Measurements from ENCODE around the gene SARDH.
"Not testable (repeated sequence)": the region's sequence is repeated elsewhere in the genome, so short reads cannot be mapped to it uniquely, and the experiment has no call there.

Gene SARDH

DNA sequence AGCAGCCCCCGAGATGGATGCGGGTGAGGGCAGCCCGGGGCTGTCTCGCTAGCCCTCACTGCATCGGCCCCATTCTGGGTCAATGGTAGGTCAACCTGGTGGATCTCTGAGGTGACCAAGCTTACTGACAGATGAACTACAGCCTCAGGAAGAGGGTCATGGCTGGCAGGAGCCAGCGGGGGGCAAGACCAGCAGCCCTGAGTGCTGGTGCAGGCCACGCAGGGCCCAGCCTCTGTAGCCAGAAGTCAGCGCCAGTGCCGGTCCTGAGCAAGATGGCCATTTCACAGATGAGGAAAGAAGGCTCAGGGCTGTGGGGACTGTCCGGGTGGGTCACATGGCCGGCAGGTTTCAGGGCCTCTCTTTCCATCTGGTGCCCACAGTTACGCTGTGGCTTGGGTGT, 107.0 kb downstream of the SARDH start:
- Histone ChIP-seq H3K79me1 (ENCODE audit: low read length) (no peaks in the 10 kb centered on the region), H4K8ac (ENCODE audit: low read depth, low read length) (no peak overlapping the region), H3K4ac (ENCODE audit: low read depth, low read length) (no peak overlapping the region), H3K27ac (ENCODE audit: low read depth, low read length) (no peak overlapping the region), H3K4me3 (ENCODE audit: low read length) (no peak overlapping the region), H3K4me1 (ENCODE audit: control insufficient read depth, low read depth, low read length) (no peaks in the 10 kb centered on the region), H3K79me2 (ENCODE audit: control insufficient read depth, insufficient read depth, low read length) (no peaks in the 10 kb centered on the region), H2AK5ac (ENCODE audit: low read length) (no peak overlapping the region), H3K56ac (ENCODE audit: low read length) (no peak overlapping the region), H3K23ac (ENCODE audit: low read length) (no peak overlapping the region), H3K27me3 (ENCODE audit: insufficient read depth, low read length, poor library complexity) (no peaks in the 10 kb centered on the region), H2BK120ac (ENCODE audit: low read depth, low read length) (no peak overlapping the region), H3K9ac (ENCODE audit: low read length) (no peak overlapping the region), H3K36me3 (ENCODE audit: control insufficient read depth, insufficient read depth, low read length) (no peaks in the 10 kb centered on the region), H2BK5ac (ENCODE audit: low read length) (no peak overlapping the region), H2BK15ac (replicated peaks; ENCODE audit: low read depth) (no peak overlapping the region), H3K18ac (ENCODE audit: low read length) (no peak overlapping the region), H3K4me2 (ENCODE audit: low read length) (no peak overlapping the region), H4K5ac (ENCODE audit: low read length) (no peak overlapping the region)
- no CpG with 5 or more reads among the region's 12 CpGs for WGBS (ENCODE audit: extremely low coverage, insufficient coverage, low lambda C conversion rate)
- no peak for DNase-seq

DNA sequence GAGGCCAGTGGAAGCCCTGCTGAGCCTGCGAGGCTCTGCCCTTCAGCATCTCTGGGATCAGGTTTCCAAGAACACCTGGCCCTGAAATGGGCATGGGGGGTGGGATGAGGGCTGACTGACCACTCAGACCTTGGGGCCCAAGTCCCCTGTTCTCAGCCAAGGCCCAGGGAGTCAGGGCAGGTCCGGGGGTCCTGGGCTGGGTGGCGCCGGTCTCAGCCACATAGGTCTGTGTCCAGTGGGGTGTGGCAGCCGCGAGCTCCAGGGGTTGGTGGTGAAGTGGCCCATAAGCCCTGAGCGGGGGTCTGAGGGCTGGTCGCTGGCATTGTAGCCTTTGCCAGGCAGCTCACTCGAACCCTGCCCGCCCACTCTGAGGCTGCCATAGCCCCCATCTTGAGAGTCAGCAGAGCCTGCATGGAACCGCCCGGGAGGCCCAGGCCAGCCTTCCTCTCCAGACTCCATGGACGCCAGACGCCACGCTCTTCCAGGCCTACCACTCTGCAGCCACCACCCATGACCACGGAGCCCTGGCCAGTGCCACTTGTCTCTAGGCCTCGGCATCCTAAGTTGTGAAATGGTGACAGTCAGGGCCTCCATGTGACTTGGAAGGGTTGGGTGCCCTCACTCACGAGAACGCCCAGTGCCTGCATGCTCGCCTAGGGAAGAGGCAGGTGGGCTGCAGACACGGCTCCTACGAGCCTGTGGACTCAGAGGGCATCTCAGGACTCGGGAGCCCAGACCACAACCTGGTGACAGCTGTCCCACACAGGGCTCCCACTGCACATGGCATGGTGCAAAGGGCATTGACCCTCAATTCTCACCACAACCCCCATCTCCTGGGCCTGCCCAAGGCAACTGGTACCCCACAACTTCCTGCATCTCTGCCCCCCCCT, 108.7 kb downstream of the SARDH start:
- DNase-seq: no peak
- no peak overlapping the region for H3K4ac ChIP-seq (ENCODE audit: low read depth, low read length)
- no peak overlapping the region for H3K9ac ChIP-seq (ENCODE audit: low read length)
- H2BK5ac ChIP-seq (ENCODE audit: low read length): no peak overlapping the region
- H4K8ac ChIP-seq (ENCODE audit: low read depth, low read length): no peak overlapping the region
- no peak overlapping the region for H4K5ac ChIP-seq (ENCODE audit: low read length)
- H3K4me2 ChIP-seq (ENCODE audit: low read length): no peak overlapping the region
- no peaks in the 10 kb centered on the region for H3K79me2 ChIP-seq (ENCODE audit: control insufficient read depth, insufficient read depth, low read length)
- H3K27ac ChIP-seq (ENCODE audit: low read depth, low read length): no peak overlapping the region
- no peak overlapping the region for H2BK15ac ChIP-seq (replicated peaks; ENCODE audit: low read depth)
- H3K4me1 ChIP-seq (ENCODE audit: control insufficient read depth, low read depth, low read length): no peaks in the 10 kb centered on the region
- no peaks in the 10 kb centered on the region for H3K27me3 ChIP-seq (ENCODE audit: insufficient read depth, low read length, poor library complexity)
- no peak overlapping the region for H3K23ac ChIP-seq (ENCODE audit: low read length)
- no peaks in the 10 kb centered on the region for H3K79me1 ChIP-seq (ENCODE audit: low read length)
- no peak overlapping the region for H3K4me3 ChIP-seq (ENCODE audit: low read length)
- WGBS (ENCODE audit: extremely low coverage, insufficient coverage, low lambda C conversion rate): no CpG with 5 or more reads among the region's 23 CpGs
- H2AK5ac ChIP-seq (ENCODE audit: low read length): no peak overlapping the region
- H3K56ac ChIP-seq (ENCODE audit: low read length): no peak overlapping the region
- no peak overlapping the region for H3K18ac ChIP-seq (ENCODE audit: low read length)
- no peaks in the 10 kb centered on the region for H3K36me3 ChIP-seq (ENCODE audit: control insufficient read depth, insufficient read depth, low read length)
- H2BK120ac ChIP-seq (ENCODE audit: low read depth, low read length): no peak overlapping the region

DNA sequence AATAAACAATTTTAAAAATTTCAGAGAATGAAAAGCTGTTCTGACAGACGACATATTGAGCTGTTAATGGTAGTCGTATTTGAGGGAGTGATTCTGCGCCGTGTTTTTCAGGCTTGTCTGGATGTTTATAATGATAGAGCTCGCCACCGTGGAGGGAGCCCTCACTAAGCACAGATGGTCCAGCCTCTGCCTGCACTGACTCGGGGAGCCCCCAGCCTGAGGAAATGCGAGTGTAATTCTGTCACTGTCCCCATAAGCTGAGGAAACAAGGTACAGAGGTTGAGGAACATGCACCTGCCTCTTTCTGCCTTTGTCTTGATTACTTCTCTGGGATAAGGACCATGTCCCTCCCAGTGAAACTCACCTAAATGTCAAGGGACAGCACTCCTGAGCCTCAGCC, 109.4 kb downstream of the SARDH start:
- Histone ChIP-seq H2BK120ac (ENCODE audit: low read depth, low read length) (no peak overlapping the region), H2BK15ac (replicated peaks; ENCODE audit: low read depth) (no peak overlapping the region), H3K4me1 (ENCODE audit: control insufficient read depth, low read depth, low read length) (no peaks in the 10 kb centered on the region), H3K23ac (ENCODE audit: low read length) (no peak overlapping the region), H3K27ac (ENCODE audit: low read depth, low read length) (no peak overlapping the region), H3K4me2 (ENCODE audit: low read length) (no peak overlapping the region), H3K79me1 (ENCODE audit: low read length) (no peaks in the 10 kb centered on the region), H4K8ac (ENCODE audit: low read depth, low read length) (no peak overlapping the region), H2AK5ac (ENCODE audit: low read length) (no peak overlapping the region), H3K79me2 (ENCODE audit: control insufficient read depth, insufficient read depth, low read length) (no peaks in the 10 kb centered on the region), H4K5ac (ENCODE audit: low read length) (no peak overlapping the region), H3K4ac (ENCODE audit: low read depth, low read length) (no peak overlapping the region), H3K4me3 (ENCODE audit: low read length) (no peak overlapping the region), H3K27me3 (ENCODE audit: insufficient read depth, low read length, poor library complexity) (no peaks in the 10 kb centered on the region), H3K56ac (ENCODE audit: low read length) (no peak overlapping the region), H3K9ac (ENCODE audit: low read length) (no peak overlapping the region), H2BK5ac (ENCODE audit: low read length) (no peak overlapping the region), H3K18ac (ENCODE audit: low read length) (no peak overlapping the region), H3K36me3 (ENCODE audit: control insufficient read depth, insufficient read depth, low read length) (no peaks in the 10 kb centered on the region)
- WGBS (ENCODE audit: extremely low coverage, insufficient coverage, low lambda C conversion rate): no CpG with 5 or more reads among the region's 8 CpGs
- DNase-seq: no peak

DNA sequence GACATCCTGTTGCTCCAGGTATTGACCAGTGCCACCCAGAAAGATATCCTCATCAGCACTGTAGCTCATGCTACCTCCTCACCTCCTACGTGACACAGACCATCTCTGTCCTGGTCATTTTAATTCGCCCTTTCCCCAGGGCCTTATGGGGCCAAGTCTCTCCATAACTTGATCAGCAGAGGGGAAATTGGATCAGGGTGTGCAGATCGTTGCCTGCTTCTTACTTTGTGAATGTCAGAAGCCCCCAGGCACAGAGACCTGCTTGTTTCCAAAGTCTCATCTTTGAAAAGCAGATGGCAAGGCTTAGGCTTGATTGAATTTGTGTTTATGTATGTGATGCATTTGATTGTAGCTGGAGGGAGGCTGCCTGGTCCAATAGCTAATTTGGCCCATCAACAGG, 110.8 kb downstream of the SARDH start:
- H3K4me2 ChIP-seq (ENCODE audit: low read length): no peak overlapping the region

DNA sequence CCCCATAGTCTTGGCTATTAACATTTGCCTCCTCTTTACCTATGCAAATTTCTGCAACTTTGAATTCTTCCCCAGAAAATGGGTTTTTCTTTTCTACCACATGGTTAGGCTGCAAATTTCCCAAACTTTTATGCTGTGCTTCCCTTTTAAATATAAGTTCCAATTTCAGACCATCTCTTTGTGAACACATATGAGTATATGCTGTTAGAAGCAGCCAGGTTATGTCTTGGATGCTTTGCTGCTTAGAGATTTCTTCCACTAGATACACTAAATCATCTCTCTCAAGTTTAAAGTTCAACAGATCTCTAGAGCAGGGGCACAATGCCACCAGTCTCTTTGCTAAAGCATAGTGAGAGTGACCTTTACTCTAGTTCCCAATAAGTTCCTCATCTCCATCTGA, 112.1 kb downstream of the SARDH start:
- not testable (repeated sequence) for H4K8ac ChIP-seq (ENCODE audit: low read depth, low read length); DNase-seq; H2BK15ac ChIP-seq (replicated peaks; ENCODE audit: low read depth); H2BK120ac ChIP-seq (ENCODE audit: low read depth, low read length); H3K56ac ChIP-seq (ENCODE audit: low read length); H3K27ac ChIP-seq (ENCODE audit: low read depth, low read length); H3K4me3 ChIP-seq (ENCODE audit: low read length); H3K79me1 ChIP-seq (ENCODE audit: low read length); H3K9ac ChIP-seq (ENCODE audit: low read length); H3K4ac ChIP-seq (ENCODE audit: low read depth, low read length); H3K4me2 ChIP-seq (ENCODE audit: low read length); H3K36me3 ChIP-seq (ENCODE audit: control insufficient read depth, insufficient read depth, low read length); H3K27me3 ChIP-seq (ENCODE audit: insufficient read depth, low read length, poor library complexity); H2AK5ac ChIP-seq (ENCODE audit: low read length); H3K79me2 ChIP-seq (ENCODE audit: control insufficient read depth, insufficient read depth, low read length); H2BK5ac ChIP-seq (ENCODE audit: low read length); H3K23ac ChIP-seq (ENCODE audit: low read length); H4K5ac ChIP-seq (ENCODE audit: low read length); H3K4me1 ChIP-seq (ENCODE audit: control insufficient read depth, low read depth, low read length); H3K18ac ChIP-seq (ENCODE audit: low read length)

More for the DNA sequence above, 110.8 kb downstream of the SARDH start:
- no peak overlapping the region for H3K56ac ChIP-seq (ENCODE audit: low read length)
- no peak overlapping the region for H2BK5ac ChIP-seq (ENCODE audit: low read length)
- no peaks in the 10 kb centered on the region for H3K79me2 ChIP-seq (ENCODE audit: control insufficient read depth, insufficient read depth, low read length)
- no CpG with 5 or more reads among the region's 3 CpGs for WGBS (ENCODE audit: extremely low coverage, insufficient coverage, low lambda C conversion rate)
- no peak overlapping the region for H2BK15ac ChIP-seq (replicated peaks; ENCODE audit: low read depth)
- H3K18ac ChIP-seq (ENCODE audit: low read length): no peak overlapping the region
- H3K4me3 ChIP-seq (ENCODE audit: low read length): no peak overlapping the region
- no peak overlapping the region for H3K4ac ChIP-seq (ENCODE audit: low read depth, low read length)
- no peaks in the 10 kb centered on the region for H3K79me1 ChIP-seq (ENCODE audit: low read length)
- H4K5ac ChIP-seq (ENCODE audit: low read length): no peak overlapping the region
- no peak overlapping the region for H2AK5ac ChIP-seq (ENCODE audit: low read length)
- H3K27me3 ChIP-seq (ENCODE audit: insufficient read depth, low read length, poor library complexity): no peaks in the 10 kb centered on the region
- no peaks in the 10 kb centered on the region for H3K4me1 ChIP-seq (ENCODE audit: control insufficient read depth, low read depth, low read length)
- no peaks in the 10 kb centered on the region for H3K36me3 ChIP-seq (ENCODE audit: control insufficient read depth, insufficient read depth, low read length)
- no peak overlapping the region for H4K8ac ChIP-seq (ENCODE audit: low read depth, low read length)
- no peak for DNase-seq
- H2BK120ac ChIP-seq (ENCODE audit: low read depth, low read length): no peak overlapping the region
- no peak overlapping the region for H3K9ac ChIP-seq (ENCODE audit: low read length)
- H3K23ac ChIP-seq (ENCODE audit: low read length): no peak overlapping the region
- H3K27ac ChIP-seq (ENCODE audit: low read depth, low read length): no peak overlapping the region

DNA sequence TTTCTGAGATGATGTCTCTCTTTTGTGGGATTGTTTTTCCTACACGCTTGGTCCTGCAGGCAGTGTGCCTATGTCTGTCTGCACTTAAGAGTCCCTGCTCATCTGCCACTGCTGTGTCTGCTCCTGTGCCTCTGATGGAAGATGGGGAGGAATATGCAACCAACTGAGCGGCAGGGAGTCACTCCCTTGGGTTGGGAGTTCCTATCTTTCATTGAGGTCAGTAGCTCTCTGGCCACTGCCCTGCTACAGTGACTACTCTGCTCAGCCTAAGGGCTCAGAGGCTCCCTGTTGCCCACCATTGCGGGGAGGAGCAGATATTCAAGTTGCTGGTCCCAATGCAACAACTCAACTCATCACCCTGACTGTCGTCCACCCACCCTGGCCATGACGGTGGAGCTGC, 115.6 kb downstream of the SARDH start:
- Histone ChIP-seq H3K79me2 (ENCODE audit: control insufficient read depth, insufficient read depth, low read length) (no peaks in the 10 kb centered on the region), H4K8ac (ENCODE audit: low read depth, low read length) (no peak overlapping the region), H2BK15ac (replicated peaks; ENCODE audit: low read depth) (no peak overlapping the region), H3K9ac (ENCODE audit: low read length) (no peak overlapping the region), H2BK5ac (ENCODE audit: low read length) (no peak overlapping the region), H3K18ac (ENCODE audit: low read length) (no peak overlapping the region), H3K4me3 (ENCODE audit: low read length) (no peak overlapping the region), H3K27me3 (ENCODE audit: insufficient read depth, low read length, poor library complexity) (no peaks in the 10 kb centered on the region), H2AK5ac (ENCODE audit: low read length) (no peak overlapping the region), H3K27ac (ENCODE audit: low read depth, low read length) (no peak overlapping the region), H2BK120ac (ENCODE audit: low read depth, low read length) (no peak overlapping the region), H3K79me1 (ENCODE audit: low read length) (no peaks in the 10 kb centered on the region), H4K5ac (ENCODE audit: low read length) (no peak overlapping the region), H3K4ac (ENCODE audit: low read depth, low read length) (no peak overlapping the region), H3K56ac (ENCODE audit: low read length) (no peak overlapping the region), H3K23ac (ENCODE audit: low read length) (no peak overlapping the region), H3K36me3 (ENCODE audit: control insufficient read depth, insufficient read depth, low read length) (no peaks in the 10 kb centered on the region), H3K4me1 (ENCODE audit: control insufficient read depth, low read depth, low read length) (no peaks in the 10 kb centered on the region), H3K4me2 (ENCODE audit: low read length) (no peak overlapping the region)
- no peak for DNase-seq
- WGBS (ENCODE audit: extremely low coverage, insufficient coverage, low lambda C conversion rate): no CpG with 5 or more reads among the region's 5 CpGs

All from mesendoderm (in vitro differentiated cells).